Adrenal gland (tissue), 5 donors: ENCODE results near the gene SZRD1.

Experiments
- CTCF ChIP-seq, 6 experiments: fragments of 450-650 bp in 4 of 6; fragments of 200-600 bp in 2 of 6; sonication (generic) in 1 of 6; IDR thresholded peaks; 1 replicate in 5 of 6; 2 replicates in 1 of 6; pipeline versions ENCODE4 v1.5.1 to v1.8.0; 2016 to 2021; ENCODE audit warnings: antibody characterized with exemption in 6 of 6, mild to moderate bottlenecking in 2 of 6, moderate library complexity in 1 of 6
- POLR2A ChIP-seq, 2 donors: fragments of 450-650 bp; IDR thresholded peaks; one replicate each; pipeline ENCODE4 v1.6.1; 2017; ENCODE audit warnings: antibody characterized with exemption in 2 of 2, mild to moderate bottlenecking in 2 of 2, moderate library complexity in 1 of 2
- donor health status: DM: no; HTN: no; CAD: no.

GRCh38 chr1:16374266-16374665 lies 7.2 kb downstream of the SZRD1 start:
- no peak for TF ChIP-seq CTCF (IDR thresholded peaks at IDR 0.05)
- TF ChIP-seq POLR2A (IDR thresholded peaks at IDR 0.05) = no peak
